ENCODE data around the gene PRSS36.

- peak; percentile 52 to 77 (median 72) for TF ChIP-seq CTCF (IDR thresholded peaks at IDR 0.05)
- no peak for TF ChIP-seq POLR2A (IDR thresholded peaks at IDR 0.05)
Observed at GRCh38 chr16:31105677-31106213, 44.1 kb downstream of the PRSS36 start.

Data from prostate gland (tissue), 2 donors.